Esophagus squamous epithelium (tissue), 4 donors: Measurements from ENCODE around the gene MCU.

Source experiments
- POLR2A ChIP-seq, 4 donors: fragments of 450-650 bp; IDR thresholded peaks; one replicate each; pipeline ENCODE4 v1.6.1; 2017; ENCODE audit warnings: antibody characterized with exemption in 4 of 4, mild to moderate bottlenecking in 4 of 4, moderate library complexity in 3 of 4
- TF ChIP-seq, protein P1 (sequence below), 6 experiments: fragments of 450-650 bp in 4 of 6; fragments of 200-600 bp in 2 of 6; sonication (generic) in 2 of 6; IDR thresholded peaks; one replicate each; pipeline ENCODE4 v1.5.1; 2016 to 2019; ENCODE audit warnings: antibody characterized with exemption in 6 of 6, mild to moderate bottlenecking in 4 of 6, moderate library complexity in 4 of 6

DNA sequence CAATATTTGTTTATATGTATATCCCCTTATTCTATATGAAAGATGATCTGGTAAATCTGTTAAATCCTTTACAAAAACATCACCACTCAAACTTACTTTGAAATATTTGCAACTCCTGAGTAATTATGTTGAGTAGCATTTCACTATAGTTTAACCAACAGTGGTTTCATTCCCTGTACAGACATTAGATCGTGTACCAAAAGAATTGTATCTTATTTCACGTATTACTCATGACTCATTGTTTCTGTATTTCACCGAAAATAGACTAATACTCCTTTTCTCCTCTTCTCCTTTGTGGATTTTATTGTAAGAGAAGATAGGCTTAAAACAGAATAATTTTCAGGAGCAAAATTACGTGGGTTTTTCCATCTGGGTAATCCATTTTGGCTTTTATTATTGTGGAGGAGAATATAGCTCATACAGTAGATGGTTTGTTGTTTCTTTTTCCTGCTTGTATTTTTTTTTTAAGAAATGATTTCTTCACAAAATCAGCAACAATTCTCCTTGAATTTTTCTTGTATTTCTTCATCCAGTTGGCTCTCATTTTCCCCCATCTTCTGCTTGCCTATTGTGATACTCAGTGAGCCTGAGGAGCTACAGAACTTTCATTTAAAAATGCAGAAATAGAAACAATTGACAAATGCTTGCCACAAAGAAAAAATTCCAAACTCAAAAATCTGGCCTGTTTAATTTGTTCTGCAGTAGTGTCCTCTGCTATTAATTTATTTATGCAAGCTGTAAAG lies 111.0 kb downstream of the MCU start:
- TF ChIP-seq, protein P1, sequence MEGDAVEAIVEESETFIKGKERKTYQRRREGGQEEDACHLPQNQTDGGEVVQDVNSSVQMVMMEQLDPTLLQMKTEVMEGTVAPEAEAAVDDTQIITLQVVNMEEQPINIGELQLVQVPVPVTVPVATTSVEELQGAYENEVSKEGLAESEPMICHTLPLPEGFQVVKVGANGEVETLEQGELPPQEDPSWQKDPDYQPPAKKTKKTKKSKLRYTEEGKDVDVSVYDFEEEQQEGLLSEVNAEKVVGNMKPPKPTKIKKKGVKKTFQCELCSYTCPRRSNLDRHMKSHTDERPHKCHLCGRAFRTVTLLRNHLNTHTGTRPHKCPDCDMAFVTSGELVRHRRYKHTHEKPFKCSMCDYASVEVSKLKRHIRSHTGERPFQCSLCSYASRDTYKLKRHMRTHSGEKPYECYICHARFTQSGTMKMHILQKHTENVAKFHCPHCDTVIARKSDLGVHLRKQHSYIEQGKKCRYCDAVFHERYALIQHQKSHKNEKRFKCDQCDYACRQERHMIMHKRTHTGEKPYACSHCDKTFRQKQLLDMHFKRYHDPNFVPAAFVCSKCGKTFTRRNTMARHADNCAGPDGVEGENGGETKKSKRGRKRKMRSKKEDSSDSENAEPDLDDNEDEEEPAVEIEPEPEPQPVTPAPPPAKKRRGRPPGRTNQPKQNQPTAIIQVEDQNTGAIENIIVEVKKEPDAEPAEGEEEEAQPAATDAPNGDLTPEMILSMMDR (IDR thresholded peaks at IDR 0.05), result no peak
- no peak for TF ChIP-seq POLR2A (IDR thresholded peaks at IDR 0.05)
